HCT116 (cell line): Measurements from ENCODE around the gene CLTRN. TPM values are rescaled to one million over a fixed set of nuclear protein-coding genes. Genes with fewer than 3 reads are reported as not detected.
A peak's percentile ranks its signal among the peaks of the same experiment; 100 is the strongest.

ENCODE experiments used
- ATAC-seq: fragments of 200-7000 bp; cut with Tn5 transposase; 2 replicates; pipeline ENCODE4 v1.9.1; 2020; ENCODE audit warnings: mild to moderate bottlenecking, moderate library complexity
- BruUV-seq: library from RNA; stranded (reverse); fragments of 400-500 nt; replicated peaks from 2 replicates; lab custom pipeline; 2021; lab: Mats Ljungman, UMichigan
- CTCF ChIA-PET: fragments of 300-600 bp; sonication (Branson Sonifier 250); formaldehyde crosslinking; loops from one replicate; lab custom pipeline; 2021; ENCODE audit warnings: antibody characterized with exemption; lab: Charles Lee
- POLR2A ChIA-PET: fragments of 300-600, 350-600 bp; sonication (Branson Sonifier 250); formaldehyde crosslinking; loops from one replicate; lab custom pipeline; 2021; ENCODE audit warnings: antibody characterized with exemption; lab: Charles Lee
- RAD21 ChIA-PET, 2 experiments: fragments of 300-600 bp; sonication (Branson Sonifier 250); formaldehyde crosslinking; loops; one replicate each; lab custom pipeline; 2023; ENCODE audit warnings: low total read pairs in 2 of 2; ENCODE audit not compliant: uncharacterized antibody in 2 of 2, unreplicated experiment in 2 of 2, low non-redundant PET in 1 of 2; lab: Charles Lee
- DNase-seq: peaks from one replicate; pipeline ENCODE4 v3.0.0-alpha.2; 2010; ENCODE audit warnings: low read depth, low spot score
- H2AFZ ChIP-seq: fragments of 200-600 bp; shearing (Covaris generic), sonication (generic); 2 replicates; pipeline ENCODE4 v1.6.1; 2017; ENCODE audit warnings: low read depth, mixed run types, mixed read lengths, antibody characterized with exemption, low read length; ENCODE audit not compliant: poor library complexity, severe bottlenecking
- H3K27ac ChIP-seq: 2 replicates; pipeline ENCODE4 v1.5.1; 2012; ENCODE audit warnings: low read depth, low read length
- H3K27me3 ChIP-seq: fragments of 200-600 bp; sonication (generic); 2 replicates; pipeline ENCODE4 v1.6.1; 2016; ENCODE audit warnings: mixed run types, low read length, mixed read lengths; ENCODE audit not compliant: insufficient read depth
- H3K36me3 ChIP-seq, 2 experiments: fragments of 200-500 bp in 1 of 2; fragments of 200-600 bp in 1 of 2; sonication (Bioruptor generic) in 1 of 2; sonication (generic) in 1 of 2; 2 replicates each; pipeline versions ENCODE4 v1.5.1 to v1.6.1; 2014 to 2016; ENCODE audit warnings: low read length in 2 of 2, inconsistent platforms in 1 of 2, mixed read lengths in 1 of 2, mixed run types in 1 of 2; ENCODE audit not compliant: insufficient read depth in 2 of 2, control insufficient read depth in 1 of 2
- H3K4me1 ChIP-seq, 2 experiments: fragments of 200-600 bp in 1 of 2; sonication (generic) in 1 of 2; 2 replicates each; pipeline versions ENCODE4 v1.5.1 to v1.6.1; 2012 to 2017; ENCODE audit warnings: low read length in 2 of 2, inconsistent platforms in 1 of 2, mild to moderate bottlenecking in 1 of 2, mixed read lengths in 1 of 2, mixed run types in 1 of 2, moderate library complexity in 1 of 2; ENCODE audit not compliant: insufficient read depth in 2 of 2, control insufficient read depth in 1 of 2
- H3K4me2 ChIP-seq: fragments of 200-600 bp; sonication (generic); 2 replicates; pipeline ENCODE4 v1.6.1; 2017; ENCODE audit warnings: mixed run types, low read length, mixed read lengths
- H3K4me3 ChIP-seq, 2 experiments: fragments of 200-600 bp in 1 of 2; sonication (generic) in 1 of 2; replicated peaks in 1 of 2; 2 replicates each; pipeline ENCODE4 v1.5.1; 2011 to 2016; ENCODE audit warnings: low read length in 2 of 2, control low read depth in 1 of 2, low read depth in 1 of 2, mild to moderate bottlenecking in 1 of 2, mixed read lengths in 1 of 2, mixed run types in 1 of 2
- H3K79me2 ChIP-seq: fragments of 200-600 bp; sonication (generic); 2 replicates; pipeline ENCODE4 v1.6.1; 2017; ENCODE audit warnings: mild to moderate bottlenecking, mixed run types, low read length, moderate library complexity, mixed read lengths; ENCODE audit not compliant: insufficient read depth
- H3K9ac ChIP-seq: fragments of 200-600 bp; sonication (generic); 2 replicates; pipeline ENCODE4 v1.6.1; 2016; ENCODE audit warnings: low read length, mixed read lengths
- H3K9me2 ChIP-seq: fragments of 200-600 bp; sonication (generic), shearing (Covaris generic); 2 replicates; pipeline ENCODE4 v1.6.1; 2017; ENCODE audit warnings: mixed run types, mild to moderate bottlenecking, moderate library complexity; ENCODE audit not compliant: insufficient read depth
- H3K9me3 ChIP-seq, 2 experiments: fragments of 200-500 bp in 1 of 2; fragments of 200-600 bp in 1 of 2; sonication (Bioruptor generic) in 1 of 2; sonication (generic) in 1 of 2; 2 replicates each; pipeline ENCODE4 v1.6.1; 2014 to 2017; ENCODE audit warnings: low read length in 2 of 2, mixed read lengths in 2 of 2, inconsistent platforms in 1 of 2, low read depth in 1 of 2, mild to moderate bottlenecking in 1 of 2, mixed run types in 1 of 2, moderate library complexity in 1 of 2; ENCODE audit not compliant: control insufficient read depth in 1 of 2, insufficient read depth in 1 of 2
- H4K20me1 ChIP-seq: fragments of 200-600 bp; sonication (generic), shearing (Covaris generic); 2 replicates; pipeline ENCODE4 v1.6.1; 2017; ENCODE audit warnings: mixed run types, mild to moderate bottlenecking, moderate library complexity; ENCODE audit not compliant: insufficient read depth
- EGR1 ChIP-seq: IDR thresholded peaks from 2 replicates; pipeline ENCODE4 v1.6.1; 2012; ENCODE audit warnings: low read depth
- ELF1 ChIP-seq: IDR thresholded peaks from 2 replicates; pipeline ENCODE4 v1.6.1; 2012; ENCODE audit warnings: low read depth, borderline replicate concordance
- EZH2phosphoT487 ChIP-seq: fragments of 200-600 bp; IDR thresholded peaks from 2 replicates; pipeline ENCODE4 v1.6.1; 2018; ENCODE audit warnings: antibody characterized with exemption, borderline replicate concordance
- POLR2A ChIP-seq: IDR thresholded peaks from 2 replicates; pipeline ENCODE4 v1.7.0; 2011; ENCODE audit warnings: borderline replicate concordance; ENCODE audit not compliant: insufficient read depth, insufficient read length; ENCODE audit errors: extremely low read depth
- SIN3A ChIP-seq: IDR thresholded peaks from 2 replicates; pipeline ENCODE4 v1.6.1; 2012; ENCODE audit warnings: low read depth
- SRF ChIP-seq: IDR thresholded peaks from 2 replicates; pipeline ENCODE4 v1.6.1; 2012; ENCODE audit warnings: low read depth
- ZNF274 ChIP-seq: fragments of 200-500 bp; sonication (Bioruptor generic); IDR thresholded peaks from 2 replicates; pipeline ENCODE4 v1.6.1; 2014; ENCODE audit warnings: mild to moderate bottlenecking, low read depth, low read length, inconsistent platforms
- intact Hi-C: fragments of 100-400 bp; cut with micrococcal nuclease; formaldehyde crosslinking; loops from 2 replicates; pipeline ENCODE4 v1.10.0; 2022
- total RNA-seq: library from RNA; stranded (reverse); gene quantifications from one replicate; pipeline ENCODE4 v1.2.1, GENCODE V29; 2021; ENCODE audit not compliant: unreplicated experiment
- TF ChIP-seq, protein P1 (sequence below): IDR thresholded peaks from 2 replicates; pipeline ENCODE4 v1.6.1; 2012; ENCODE audit warnings: low read depth
- TF ChIP-seq, protein P2 (sequence below), 3 experiments: fragments of 200-600 bp in 1 of 3; sonication (generic) in 1 of 3; IDR thresholded peaks in 2 of 3; conservative IDR thresholded peaks in 1 of 3; 2 replicates each; pipeline ENCODE4 v1.5.1; 2012 to 2017; ENCODE audit warnings: low read depth in 2 of 3, low read length in 2 of 3, antibody characterized with exemption in 1 of 3, borderline replicate concordance in 1 of 3, control low read depth in 1 of 3, mild to moderate bottlenecking in 1 of 3, mixed read lengths in 1 of 3, mixed run types in 1 of 3, moderate library complexity in 1 of 3; ENCODE audit not compliant: insufficient read depth in 1 of 3
- TF ChIP-seq, protein P3 (sequence below): IDR thresholded peaks from 2 replicates; pipeline ENCODE4 v1.6.1; 2012

The CLTRN gene
- total RNA-seq, 1 experiment from 2014 or later, result 0.25 TPM

DNA sequence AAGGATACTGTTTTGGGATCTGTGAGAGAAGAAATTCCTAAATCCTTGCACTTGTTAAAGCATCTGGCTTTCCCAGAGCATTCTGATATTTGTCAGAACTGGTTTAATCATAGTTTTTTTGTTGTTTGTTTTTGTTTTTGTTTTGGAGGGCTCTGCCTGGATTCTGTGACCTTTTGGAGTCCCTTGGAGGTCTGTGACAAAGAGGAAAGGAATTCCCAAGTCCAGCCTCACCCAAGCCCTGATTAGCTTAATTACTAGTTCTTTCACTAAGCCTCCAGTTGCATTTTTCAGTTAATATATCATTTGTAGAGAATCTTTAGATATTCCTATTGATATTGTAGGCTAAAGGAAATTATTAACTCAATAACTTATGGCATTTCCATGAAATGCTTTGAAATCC is 64.6 kb downstream of the CLTRN start:
- no peak for TF ChIP-seq SIN3A
- Histone ChIP-seq H2AFZ (no peak overlapping the region), H3K4me3 (no peak overlapping the region), H3K9ac (no peak overlapping the region), H3K79me2 (no peaks in the 10 kb centered on the region), H3K27me3 (no peaks in the 10 kb centered on the region), H3K9me2 (no peaks in the 10 kb centered on the region), H3K4me2 (peak overlapping the region; percentile 33), H4K20me1 (no peaks in the 10 kb centered on the region), H3K36me3 (no peaks in the 10 kb centered on the region), H3K9me3 (no peaks in the 10 kb centered on the region), H3K4me1 (peaks cover 0 to 12% of the 10 kb centered on the region in 2 experiments; a peak in 2 of 4 replicates), H3K27ac (no peak overlapping the region)
- intact Hi-C loops, result no loop called here
- ChIA-PET POLR2A (no interaction called here), RAD21 (no interaction called here), CTCF (no interaction called here)
- ATAC-seq, result no peak
- DNase-seq, result no peak
- no TSS peak for BruUV-seq

DNA sequence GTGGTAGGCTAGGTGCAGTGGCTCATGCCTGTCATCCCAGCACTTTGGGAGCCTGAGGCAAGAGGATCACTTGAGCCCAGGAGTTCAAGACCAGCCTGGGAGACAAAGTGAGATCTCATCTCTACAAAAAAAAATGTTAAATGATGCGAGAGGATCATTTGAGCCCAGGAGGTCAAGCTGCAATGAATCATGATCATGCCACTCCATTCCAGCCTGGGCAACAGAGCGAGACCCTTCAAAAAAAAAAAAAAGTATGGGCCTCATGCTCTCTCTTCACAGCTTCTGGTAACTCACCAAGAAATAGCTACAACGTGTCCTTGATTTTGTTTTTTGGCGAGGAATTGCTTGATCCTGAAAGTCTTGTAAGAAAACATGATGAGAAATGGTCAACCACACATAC is 65.1 kb downstream of the CLTRN start:
- no peaks in the 10 kb centered on the region for H4K20me1 ChIP-seq
- no peaks in the 10 kb centered on the region for H3K9me3 ChIP-seq
- no peaks in the 10 kb centered on the region for H3K9me2 ChIP-seq
- ChIA-PET CTCF (no interaction called here), RAD21 (no interaction called here), POLR2A (no interaction called here)
- H3K4me3 ChIP-seq, result no peak overlapping the region
- intact Hi-C loops, result no loop called here
- ATAC-seq (no peak), DNase-seq (no peak)
- no peaks in the 10 kb centered on the region for H3K36me3 ChIP-seq
- peaks cover 0 to 12% of the 10 kb centered on the region in 2 experiments; a peak in 2 of 4 replicates for H3K4me1 ChIP-seq
- TF ChIP-seq SRF (no peak), POLR2A (no peak), ZNF274 (no peak), EZH2phosphoT487 (no peak), ELF1 (no peak), EGR1 (no peak)
- TF ChIP-seq, protein P1, sequence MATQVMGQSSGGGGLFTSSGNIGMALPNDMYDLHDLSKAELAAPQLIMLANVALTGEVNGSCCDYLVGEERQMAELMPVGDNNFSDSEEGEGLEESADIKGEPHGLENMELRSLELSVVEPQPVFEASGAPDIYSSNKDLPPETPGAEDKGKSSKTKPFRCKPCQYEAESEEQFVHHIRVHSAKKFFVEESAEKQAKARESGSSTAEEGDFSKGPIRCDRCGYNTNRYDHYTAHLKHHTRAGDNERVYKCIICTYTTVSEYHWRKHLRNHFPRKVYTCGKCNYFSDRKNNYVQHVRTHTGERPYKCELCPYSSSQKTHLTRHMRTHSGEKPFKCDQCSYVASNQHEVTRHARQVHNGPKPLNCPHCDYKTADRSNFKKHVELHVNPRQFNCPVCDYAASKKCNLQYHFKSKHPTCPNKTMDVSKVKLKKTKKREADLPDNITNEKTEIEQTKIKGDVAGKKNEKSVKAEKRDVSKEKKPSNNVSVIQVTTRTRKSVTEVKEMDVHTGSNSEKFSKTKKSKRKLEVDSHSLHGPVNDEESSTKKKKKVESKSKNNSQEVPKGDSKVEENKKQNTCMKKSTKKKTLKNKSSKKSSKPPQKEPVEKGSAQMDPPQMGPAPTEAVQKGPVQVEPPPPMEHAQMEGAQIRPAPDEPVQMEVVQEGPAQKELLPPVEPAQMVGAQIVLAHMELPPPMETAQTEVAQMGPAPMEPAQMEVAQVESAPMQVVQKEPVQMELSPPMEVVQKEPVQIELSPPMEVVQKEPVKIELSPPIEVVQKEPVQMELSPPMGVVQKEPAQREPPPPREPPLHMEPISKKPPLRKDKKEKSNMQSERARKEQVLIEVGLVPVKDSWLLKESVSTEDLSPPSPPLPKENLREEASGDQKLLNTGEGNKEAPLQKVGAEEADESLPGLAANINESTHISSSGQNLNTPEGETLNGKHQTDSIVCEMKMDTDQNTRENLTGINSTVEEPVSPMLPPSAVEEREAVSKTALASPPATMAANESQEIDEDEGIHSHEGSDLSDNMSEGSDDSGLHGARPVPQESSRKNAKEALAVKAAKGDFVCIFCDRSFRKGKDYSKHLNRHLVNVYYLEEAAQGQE, result no peak
- TF ChIP-seq, protein P2, sequence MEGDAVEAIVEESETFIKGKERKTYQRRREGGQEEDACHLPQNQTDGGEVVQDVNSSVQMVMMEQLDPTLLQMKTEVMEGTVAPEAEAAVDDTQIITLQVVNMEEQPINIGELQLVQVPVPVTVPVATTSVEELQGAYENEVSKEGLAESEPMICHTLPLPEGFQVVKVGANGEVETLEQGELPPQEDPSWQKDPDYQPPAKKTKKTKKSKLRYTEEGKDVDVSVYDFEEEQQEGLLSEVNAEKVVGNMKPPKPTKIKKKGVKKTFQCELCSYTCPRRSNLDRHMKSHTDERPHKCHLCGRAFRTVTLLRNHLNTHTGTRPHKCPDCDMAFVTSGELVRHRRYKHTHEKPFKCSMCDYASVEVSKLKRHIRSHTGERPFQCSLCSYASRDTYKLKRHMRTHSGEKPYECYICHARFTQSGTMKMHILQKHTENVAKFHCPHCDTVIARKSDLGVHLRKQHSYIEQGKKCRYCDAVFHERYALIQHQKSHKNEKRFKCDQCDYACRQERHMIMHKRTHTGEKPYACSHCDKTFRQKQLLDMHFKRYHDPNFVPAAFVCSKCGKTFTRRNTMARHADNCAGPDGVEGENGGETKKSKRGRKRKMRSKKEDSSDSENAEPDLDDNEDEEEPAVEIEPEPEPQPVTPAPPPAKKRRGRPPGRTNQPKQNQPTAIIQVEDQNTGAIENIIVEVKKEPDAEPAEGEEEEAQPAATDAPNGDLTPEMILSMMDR (IDR thresholded peaks at IDR 0.05 in 2 of 3, conservative IDR thresholded peaks at IDR 0.05 in 1 of 3; ENCODE audit: borderline replicate concordance in 1 of 3, insufficient read depth in 1 of 3, low read depth in 2 of 3, low read length in 2 of 3), result no peak
- TF ChIP-seq, protein P3, sequence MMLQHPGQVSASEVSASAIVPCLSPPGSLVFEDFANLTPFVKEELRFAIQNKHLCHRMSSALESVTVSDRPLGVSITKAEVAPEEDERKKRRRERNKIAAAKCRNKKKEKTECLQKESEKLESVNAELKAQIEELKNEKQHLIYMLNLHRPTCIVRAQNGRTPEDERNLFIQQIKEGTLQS, result no peak
- no TSS peak for BruUV-seq
- H3K79me2 ChIP-seq, result no peaks in the 10 kb centered on the region
- H3K4me2 ChIP-seq, result no peak overlapping the region
- no peak overlapping the region for H3K27ac ChIP-seq
- no peaks in the 10 kb centered on the region for H3K27me3 ChIP-seq
- no peak overlapping the region for H3K9ac ChIP-seq
- no peak overlapping the region for H2AFZ ChIP-seq
